GM12864 (cell line): ENCODE results near the gene TBC1D14.

Source experiments
- DNase-seq: peaks from one replicate; pipeline ENCODE4 v3.0.0-alpha.2; 2011; ENCODE audit warnings: low read depth
- H3K4me3 ChIP-seq: 2 replicates; pipeline ENCODE4 v1.5.1; 2011; ENCODE audit warnings: mild to moderate bottlenecking, low read depth, low read length, control low read depth
- TF ChIP-seq, protein P1 (sequence below): IDR thresholded peaks from 2 replicates; pipeline ENCODE4 v1.5.1; 2011; ENCODE audit warnings: low read depth, mild to moderate bottlenecking, moderate library complexity, low read length, control low read depth, inconsistent platforms; ENCODE audit errors: missing control alignments

TBC1D14 gene

DNA sequence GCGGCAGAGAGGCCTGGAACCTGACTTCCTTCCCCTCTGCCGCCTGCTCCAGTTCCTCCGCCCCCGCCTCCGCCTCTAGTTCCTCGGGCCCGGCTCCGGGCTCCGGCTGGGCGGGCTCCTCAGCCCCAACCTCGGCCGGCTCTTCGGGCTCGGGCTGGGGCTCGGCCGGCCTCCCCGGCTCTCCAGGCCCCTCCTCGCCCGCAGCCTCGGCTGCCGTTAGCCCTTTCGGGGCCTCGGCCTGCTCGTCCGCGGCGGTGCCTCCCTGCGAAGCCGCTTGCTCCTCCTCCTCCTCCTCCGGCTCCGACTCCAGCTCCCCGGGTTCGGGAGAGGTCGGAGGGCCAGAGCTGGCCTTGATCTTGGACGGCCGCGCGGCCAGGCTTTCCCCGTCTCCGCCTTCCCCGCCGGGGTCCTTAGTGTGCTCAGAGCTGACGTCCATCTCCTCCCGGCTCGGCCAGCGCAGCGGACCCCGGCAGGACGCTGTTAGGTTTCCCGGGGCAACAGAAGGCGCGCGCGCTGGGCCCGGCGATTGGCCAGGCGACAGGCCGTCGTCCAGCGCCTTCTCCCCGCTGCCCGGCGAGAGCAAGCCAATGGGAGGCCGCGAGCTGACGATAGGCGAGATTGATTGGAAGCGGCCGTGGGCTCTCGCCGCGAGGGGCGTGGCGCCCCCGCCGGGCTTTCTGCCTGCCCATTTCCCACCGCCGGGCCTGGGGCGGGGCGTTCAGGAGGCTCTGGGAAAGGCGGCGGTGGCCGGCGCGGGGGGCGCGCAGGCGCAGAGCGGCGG is 133.1 kb downstream of the TBC1D14 start:
- DNase-seq = peak; percentile 79
- H3K4me3 ChIP-seq = peak overlapping the region; percentile 63
- TF ChIP-seq, protein P1, sequence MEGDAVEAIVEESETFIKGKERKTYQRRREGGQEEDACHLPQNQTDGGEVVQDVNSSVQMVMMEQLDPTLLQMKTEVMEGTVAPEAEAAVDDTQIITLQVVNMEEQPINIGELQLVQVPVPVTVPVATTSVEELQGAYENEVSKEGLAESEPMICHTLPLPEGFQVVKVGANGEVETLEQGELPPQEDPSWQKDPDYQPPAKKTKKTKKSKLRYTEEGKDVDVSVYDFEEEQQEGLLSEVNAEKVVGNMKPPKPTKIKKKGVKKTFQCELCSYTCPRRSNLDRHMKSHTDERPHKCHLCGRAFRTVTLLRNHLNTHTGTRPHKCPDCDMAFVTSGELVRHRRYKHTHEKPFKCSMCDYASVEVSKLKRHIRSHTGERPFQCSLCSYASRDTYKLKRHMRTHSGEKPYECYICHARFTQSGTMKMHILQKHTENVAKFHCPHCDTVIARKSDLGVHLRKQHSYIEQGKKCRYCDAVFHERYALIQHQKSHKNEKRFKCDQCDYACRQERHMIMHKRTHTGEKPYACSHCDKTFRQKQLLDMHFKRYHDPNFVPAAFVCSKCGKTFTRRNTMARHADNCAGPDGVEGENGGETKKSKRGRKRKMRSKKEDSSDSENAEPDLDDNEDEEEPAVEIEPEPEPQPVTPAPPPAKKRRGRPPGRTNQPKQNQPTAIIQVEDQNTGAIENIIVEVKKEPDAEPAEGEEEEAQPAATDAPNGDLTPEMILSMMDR = no peak

DNA sequence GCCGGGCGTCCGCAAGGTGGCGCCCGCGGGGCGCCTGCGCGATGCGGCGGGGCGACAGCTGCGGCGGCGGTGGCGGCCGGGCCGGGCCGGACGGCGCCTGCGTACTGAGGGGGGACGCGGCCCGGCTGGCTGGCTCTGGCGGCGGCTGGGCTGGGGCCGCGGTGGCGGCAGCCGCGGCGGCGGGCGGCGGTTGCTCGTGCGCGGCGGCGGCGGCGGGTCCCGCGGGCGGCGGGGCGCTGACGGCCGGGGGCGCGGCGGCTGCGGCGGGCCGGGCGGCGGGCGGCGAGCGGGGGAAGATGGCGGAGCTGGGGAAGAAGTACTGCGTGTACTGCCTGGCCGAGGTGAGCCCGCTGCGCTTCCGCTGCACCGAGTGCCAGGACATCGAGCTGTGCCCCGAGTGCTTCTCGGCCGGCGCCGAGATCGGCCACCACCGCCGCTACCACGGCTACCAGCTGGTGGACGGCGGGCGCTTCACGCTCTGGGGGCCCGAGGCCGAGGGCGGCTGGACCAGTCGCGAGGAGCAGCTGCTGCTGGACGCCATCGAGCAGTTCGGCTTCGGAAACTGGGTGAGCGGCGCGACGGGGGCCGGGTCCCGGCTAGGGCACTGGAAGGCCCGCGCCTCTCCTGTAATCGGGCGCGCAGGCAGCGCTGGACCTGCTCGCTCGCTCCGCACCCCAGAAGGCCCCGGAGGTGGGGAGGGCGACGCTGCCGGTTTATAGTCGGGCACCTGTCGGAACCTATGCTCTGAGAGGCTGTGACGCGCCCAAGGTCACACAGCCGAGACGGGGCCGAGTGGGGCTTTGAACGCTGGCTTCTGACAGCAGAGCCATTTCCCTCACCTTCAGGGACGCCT is 133.9 kb downstream of the TBC1D14 start, which contains the start of gene TADA2B:
Gene TADA2B (plus strand): TSS at position 89 of the 853 bp plus-strand sequence. CDS start 208 bp downstream, at position 297.
- TF ChIP-seq, protein P1 = peak; percentile 44
- H3K4me3 ChIP-seq = peak within 1 kb of the TSS; percentile 97
- no peak for DNase-seq

DNA sequence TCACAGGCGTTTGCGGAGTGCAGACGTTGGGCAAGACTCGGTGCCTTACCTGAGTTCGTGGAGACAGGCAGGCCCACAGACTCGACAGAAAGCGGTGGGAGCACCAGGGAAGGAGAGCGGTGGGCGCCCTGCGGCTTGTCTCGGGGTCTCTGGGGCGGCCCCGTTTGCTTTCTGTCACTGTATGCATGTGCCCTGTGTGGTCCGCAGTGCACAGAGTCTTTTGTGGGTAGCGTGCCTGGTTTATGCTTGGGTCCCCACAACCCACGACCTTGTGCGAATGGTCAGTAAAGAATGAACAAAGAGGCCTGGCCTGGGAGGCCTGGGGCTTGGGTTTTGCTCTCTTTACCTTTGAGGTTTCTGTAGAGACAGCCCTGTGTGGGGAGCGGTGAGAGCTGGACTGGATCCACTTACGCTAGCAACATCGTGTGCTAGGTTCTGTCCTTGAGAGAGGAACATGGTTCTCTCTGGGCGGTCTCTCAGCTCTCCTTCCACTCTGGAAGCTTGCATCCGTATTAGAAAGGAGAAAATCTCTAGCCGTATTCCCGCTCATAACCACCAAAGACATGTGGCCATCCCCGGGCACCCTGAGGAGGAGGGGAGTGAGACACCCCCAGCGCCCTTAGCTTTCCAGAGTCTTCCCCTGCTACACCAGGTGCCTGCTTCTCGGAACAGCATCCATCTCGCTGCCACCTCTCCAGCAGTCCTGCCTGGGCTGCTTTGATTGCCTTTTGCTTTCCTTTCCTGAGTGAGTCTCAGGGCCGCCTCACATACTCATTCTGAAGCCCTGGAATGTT is 134.7 kb downstream of the TBC1D14 start:
- DNase-seq = no peak
- TF ChIP-seq, protein P1 = no peak
- peak overlapping the region; percentile 97 for H3K4me3 ChIP-seq

DNA sequence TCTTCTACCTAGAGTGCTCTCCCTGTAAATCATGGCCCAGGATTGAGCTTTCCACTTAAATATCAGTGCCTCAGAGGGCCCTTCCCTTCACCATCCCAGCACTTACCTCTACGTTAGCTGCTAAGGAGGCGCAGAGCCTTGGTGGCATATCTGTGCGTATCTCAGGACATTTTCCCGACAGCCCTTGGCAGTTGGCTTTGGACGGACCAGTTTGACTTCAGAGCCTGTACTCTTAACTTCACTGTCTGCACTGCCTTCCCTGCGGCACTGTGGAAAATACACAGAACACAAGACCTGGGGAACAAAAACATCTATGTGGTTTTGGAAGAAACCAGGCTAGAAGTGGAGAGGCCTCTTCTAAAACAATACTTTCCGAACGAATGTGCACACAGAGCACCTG is 135.9 kb downstream of the TBC1D14 start:
- H3K4me3 ChIP-seq = peak overlapping the region; percentile 97
- TF ChIP-seq, protein P1 = no peak
- DNase-seq = no peak

DNA sequence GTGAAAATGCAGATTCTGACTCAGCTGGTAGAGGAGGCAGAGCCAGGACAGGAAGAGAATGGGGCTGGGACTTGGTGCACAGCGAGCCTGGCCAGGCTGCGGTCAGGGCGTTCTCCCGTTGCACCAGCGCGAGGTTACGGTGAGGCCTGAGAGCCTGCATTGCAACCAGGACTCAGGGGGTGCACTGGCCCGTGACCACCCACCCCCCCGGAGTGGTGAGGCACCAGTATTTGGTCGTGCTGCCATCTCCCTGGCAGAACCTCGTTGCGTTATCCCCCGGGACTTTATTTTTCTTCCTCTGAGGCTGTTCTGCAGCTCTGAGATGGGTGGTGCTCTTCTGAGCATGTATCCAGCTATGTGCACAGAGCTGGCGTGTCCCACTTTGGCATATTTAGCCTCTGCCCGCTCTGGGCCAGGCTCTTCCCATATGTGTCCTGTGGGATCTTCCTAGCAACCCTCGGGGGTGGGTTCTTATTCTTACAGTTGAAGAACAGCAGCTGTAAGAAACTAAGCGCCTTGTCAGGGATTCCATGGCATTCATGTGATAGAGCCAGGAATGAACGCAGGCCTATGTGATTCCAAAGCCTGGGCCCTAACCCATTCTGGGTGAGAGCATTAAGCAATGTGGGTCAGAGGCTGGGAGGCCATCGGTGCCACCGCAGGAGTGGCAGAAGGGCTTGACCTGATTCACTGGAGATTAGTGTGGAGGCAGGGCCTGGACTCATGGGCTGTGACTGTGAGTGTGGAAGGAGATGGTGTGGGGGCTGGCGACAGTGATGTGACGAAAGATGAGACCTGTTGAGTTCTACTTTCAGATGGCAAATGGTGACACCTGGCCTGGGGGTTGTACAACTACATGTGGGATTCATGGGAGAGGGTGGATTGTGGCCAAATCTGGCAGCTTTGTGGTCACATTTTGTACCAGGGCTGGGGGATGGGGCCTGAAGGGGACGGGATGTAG is 136.6 kb downstream of the TBC1D14 start:
- peak overlapping the region; percentile 97 for H3K4me3 ChIP-seq
- TF ChIP-seq, protein P1 = no peak
- peak; percentile 59 for DNase-seq

DNA sequence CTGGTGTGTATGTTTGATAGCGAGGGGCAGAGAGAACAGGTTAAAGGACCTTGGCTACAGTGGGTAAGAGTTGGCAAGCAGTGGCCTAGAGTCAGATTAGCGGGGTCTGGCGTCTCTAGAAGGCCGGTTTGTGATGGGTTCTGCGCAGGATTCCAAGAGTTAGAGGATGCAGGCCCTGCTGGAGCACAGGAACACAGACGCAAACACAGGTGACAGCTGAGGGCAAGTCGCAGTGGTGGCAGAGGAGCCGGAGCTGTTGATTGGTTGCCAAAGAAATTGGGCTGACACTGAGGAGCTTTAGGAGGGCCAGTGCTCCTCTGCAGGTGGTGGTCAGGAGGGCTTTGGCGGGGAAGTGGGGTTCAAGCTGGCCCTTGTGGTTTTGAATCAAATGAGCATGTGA is 137.3 kb downstream of the TBC1D14 start:
- no peak for DNase-seq

More for the DNA sequence above, 137.3 kb downstream of the TBC1D14 start:
- H3K4me3 ChIP-seq = no peak overlapping the region
- TF ChIP-seq, protein P1 = no peak
